Urinary bladder (tissue), 4 donors: ENCODE data around the gene LARGE1. TPM values are rescaled to one million over a fixed set of nuclear protein-coding genes. Genes with fewer than 3 reads are reported as not detected.

ENCODE experiments used
- DNase-seq: peaks from one replicate; pipeline ENCODE4 v3.0.0-alpha.2; 2015; ENCODE audit errors: extremely low spot score
- H3K27ac ChIP-seq: one replicate; pipeline ENCODE4 v1.5.1; 2013; ENCODE audit warnings: low read depth, mild to moderate bottlenecking, moderate library complexity
- H3K36me3 ChIP-seq: one replicate; pipeline ENCODE4 v1.6.1; 2013; ENCODE audit warnings: mild to moderate bottlenecking, moderate library complexity; ENCODE audit not compliant: insufficient read depth
- H3K4me1 ChIP-seq: one replicate; pipeline ENCODE4 v1.6.1; 2013; ENCODE audit warnings: mild to moderate bottlenecking, moderate library complexity; ENCODE audit not compliant: insufficient read depth
- H3K4me3 ChIP-seq: one replicate; pipeline ENCODE4 v1.5.1; 2013; ENCODE audit warnings: low read depth, low read length
- whole genome bisulfite sequencing: extraction: QIAGEN DNeasy Blood & Tissue Kit; methylation state at CpG from one replicate; pipeline ENCODE4 v1.1.7; 2013; 5-methylcytosine and 5-hydroxymethylcytosine counted together
- polyA plus RNA-seq: library from polyadenylated mRNA; stranded (reverse); fragments of 200-250 nt; gene quantifications from one replicate; pipeline ENCODE4 v1.2.3, GENCODE V29; 2013
- total RNA-seq: library from RNA; depleted of rRNA; stranded (reverse); fragments of >200 nt; gene quantifications from one replicate; pipeline ENCODE4 v1.2.3, GENCODE V29; 2014
- donor health status: healthy with polysubstance abuse.
- donor health status: healthy.

The LARGE1 gene
- total RNA-seq: 27.9 TPM
- 34.5 TPM for polyA plus RNA-seq

GRCh38 chr22:33920197-33920540 lies at the start of gene LARGE1:
LARGE1 (minus strand) TSS chr22:33920476.
- Histone ChIP-seq H3K36me3 (no peaks in the 10 kb centered on the region), H3K27ac (peak within 1 kb of the TSS; percentile 24), H3K4me3 (peak within 1 kb of the TSS; percentile 66), H3K4me1 (no peaks in the 10 kb centered on the region)
- DNase-seq: no peak
- WGBS: under 1% methylated on average over 47 of the region's 47 CpGs

- DNase-seq: no peak
- no peaks in the 10 kb centered on the region for H3K36me3 ChIP-seq
- no peak overlapping the region for H3K27ac ChIP-seq
- H3K4me3 ChIP-seq: no peak overlapping the region
- H3K4me1 ChIP-seq: no peaks in the 10 kb centered on the region
These were observed 48.8 kb upstream of the LARGE1 start for GRCh38 chr22:33969045-33969444.

GRCh38 chr22:33964121-33964520 lies 43.8 kb upstream of the LARGE1 start:
- Histone ChIP-seq H3K36me3 (no peaks in the 10 kb centered on the region), H3K4me3 (no peak overlapping the region), H3K4me1 (no peaks in the 10 kb centered on the region), H3K27ac (no peak overlapping the region)
- DNase-seq: no peak
- 39% methylated on average over 1 of the region's 1 CpG for WGBS

- no peak for DNase-seq
- Histone ChIP-seq H3K36me3 (no peaks in the 10 kb centered on the region), H3K4me1 (no peaks in the 10 kb centered on the region), H3K4me3 (no peak overlapping the region), H3K27ac (no peak overlapping the region)
- WGBS: 92% methylated on average over 7 of the region's 7 CpGs
These were observed 42.1 kb upstream of the LARGE1 start for GRCh38 chr22:33962409-33962808.

GRCh38 chr22:33958741-33959140 lies 38.5 kb upstream of the LARGE1 start:
- Histone ChIP-seq H3K36me3 (no peaks in the 10 kb centered on the region), H3K27ac (no peak overlapping the region), H3K4me1 (no peaks in the 10 kb centered on the region), H3K4me3 (no peak overlapping the region)
- no peak for DNase-seq

GRCh38 chr22:33957086-33957485 lies 36.8 kb upstream of the LARGE1 start:
- no peak overlapping the region for H3K27ac ChIP-seq
- no peak for DNase-seq
- H3K36me3 ChIP-seq: no peaks in the 10 kb centered on the region
- H3K4me1 ChIP-seq: no peaks in the 10 kb centered on the region
- WGBS: 45% methylated on average over 4 of the region's 4 CpGs
- H3K4me3 ChIP-seq: no peak overlapping the region

GRCh38 chr22:33952776-33953175 lies 32.5 kb upstream of the LARGE1 start:
- Histone ChIP-seq H3K4me3 (no peak overlapping the region), H3K36me3 (no peaks in the 10 kb centered on the region), H3K4me1 (no peaks in the 10 kb centered on the region), H3K27ac (no peak overlapping the region)
- 82% methylated on average over 4 of the region's 4 CpGs for WGBS
- DNase-seq: no peak

GRCh38 chr22:33940741-33941140 lies 20.5 kb upstream of the LARGE1 start:
- no peak overlapping the region for H3K4me3 ChIP-seq
- DNase-seq: no peak
- WGBS: 84% methylated on average over 5 of the region's 5 CpGs
- no peak overlapping the region for H3K27ac ChIP-seq
- no peaks in the 10 kb centered on the region for H3K4me1 ChIP-seq
- H3K36me3 ChIP-seq: no peaks in the 10 kb centered on the region

GRCh38 chr22:33932997-33933396 lies 12.7 kb upstream of the LARGE1 start:
- Histone ChIP-seq H3K36me3 (no peaks in the 10 kb centered on the region), H3K4me1 (no peaks in the 10 kb centered on the region), H3K27ac (no peak overlapping the region), H3K4me3 (no peak overlapping the region)
- 88% methylated on average over 2 of the region's 2 CpGs for WGBS
- no peak for DNase-seq

GRCh38 chr22:33931406-33931805 lies 11.1 kb upstream of the LARGE1 start:
- WGBS: 73% methylated on average over 1 of the region's 1 CpG
- no peak for DNase-seq
- H3K4me1 ChIP-seq: no peaks in the 10 kb centered on the region

GRCh38 chr22:33927752-33928151 lies 7.5 kb upstream of the LARGE1 start:
- H3K4me1 ChIP-seq: no peaks in the 10 kb centered on the region
- no peaks in the 10 kb centered on the region for H3K36me3 ChIP-seq
- H3K27ac ChIP-seq: no peak overlapping the region
- 87% methylated on average over 5 of the region's 5 CpGs for WGBS
- DNase-seq: no peak
- H3K4me3 ChIP-seq: no peak overlapping the region

More at GRCh38 chr22:33931406-33931805, 11.1 kb upstream of the LARGE1 start:
- Histone ChIP-seq H3K4me3 (no peak overlapping the region), H3K36me3 (no peaks in the 10 kb centered on the region), H3K27ac (no peak overlapping the region)

- no peak for DNase-seq
- Histone ChIP-seq H3K27ac (no peak overlapping the region), H3K4me3 (no peak overlapping the region), H3K4me1 (no peaks in the 10 kb centered on the region), H3K36me3 (no peaks in the 10 kb centered on the region)
- 91% methylated on average over 4 of the region's 4 CpGs for WGBS
These were observed 4.9 kb upstream of the LARGE1 start for GRCh38 chr22:33925194-33925593.

- no peaks in the 10 kb centered on the region for H3K4me1 ChIP-seq
- DNase-seq: no peak
- no peak overlapping the region for H3K4me3 ChIP-seq
- no peak overlapping the region for H3K27ac ChIP-seq
- WGBS: 41% methylated on average over 17 of the region's 17 CpGs
- H3K36me3 ChIP-seq: no peaks in the 10 kb centered on the region
These were observed 3.5 kb upstream of the LARGE1 start for GRCh38 chr22:33923660-33924246.

GRCh38 chr22:33923033-33923432 lies 2.8 kb upstream of the LARGE1 start:
- Histone ChIP-seq H3K4me1 (no peaks in the 10 kb centered on the region), H3K36me3 (no peaks in the 10 kb centered on the region), H3K27ac (no peak overlapping the region), H3K4me3 (peak overlapping the region; percentile 66)
- WGBS: 3% methylated on average over 5 of the region's 5 CpGs
- DNase-seq: no peak

- peak overlapping the region; percentile 66 for H3K4me3 ChIP-seq
- DNase-seq: no peak
- peak overlapping the region; percentile 90 for H3K27ac ChIP-seq
- under 1% methylated on average over 23 of the region's 23 CpGs for WGBS
- H3K4me1 ChIP-seq: no peaks in the 10 kb centered on the region
- no peaks in the 10 kb centered on the region for H3K36me3 ChIP-seq
These were observed 2.0 kb upstream of the LARGE1 start for GRCh38 chr22:33922349-33922681.
